ENCODE results near the gene COL4A6. TPM values are rescaled to one million over a fixed set of nuclear protein-coding genes. Genes with fewer than 3 reads are reported as not detected.

Gene COL4A6
- total and polyA plus RNA-seq, 2 of the 4 experiments (the other 2 are of a cell fraction), result 0.36 to 0.74 TPM

DNA sequence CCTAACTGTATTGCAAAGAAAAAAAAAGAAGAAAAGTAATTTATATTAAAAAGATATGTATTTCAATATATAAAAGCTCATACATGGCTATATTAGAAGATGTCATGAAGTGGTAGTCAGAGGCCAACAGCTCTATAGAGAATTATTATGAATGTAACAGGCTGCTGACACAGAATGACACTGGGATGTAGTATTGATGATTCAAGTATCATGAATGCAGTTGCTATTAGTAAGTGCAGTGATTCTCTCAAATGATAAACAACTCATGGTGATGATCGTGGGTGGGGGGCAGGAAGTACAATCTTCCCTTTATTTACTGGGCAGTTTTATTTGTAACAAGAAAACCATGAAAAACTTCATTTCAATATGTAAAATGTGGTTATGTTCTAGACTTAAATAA is 124.6 kb downstream of the COL4A6 start:
- Histone ChIP-seq H4K20me1 (ENCODE audit: insufficient read depth, low read length) (no peaks in the 10 kb centered on the region), H2BK20ac (ENCODE audit: low read depth, low read length) (no peak overlapping the region), H3K4ac (ENCODE audit: low read depth, low read length) (no peak overlapping the region), H3K36me3 (ENCODE audit: control insufficient read depth, insufficient read depth, low read length) (no peaks in the 10 kb centered on the region), H2BK120ac (ENCODE audit: low read depth, low read length) (peak overlapping the region; percentile 70; the same call in 1 of the 2 replicates), H3K56ac (ENCODE audit: extremely low read depth, insufficient read depth, low read length) (no peak overlapping the region), H3K9ac (ENCODE audit: low read depth, low read length) (no peak overlapping the region), H2BK15ac (ENCODE audit: low read depth, low read length) (no peak overlapping the region), H3K27ac (ENCODE audit: insufficient read depth, low read length) (no peak overlapping the region), H4K91ac (ENCODE audit: insufficient read depth, low read depth, low read length) (no peak overlapping the region; the same call in 1 of the 2 replicates), H2AK9ac (replicated peaks; ENCODE audit: low read depth, low read length, poor library complexity) (no peak overlapping the region), H2AFZ (replicated peaks; ENCODE audit: low read length, poor library complexity) (no peak overlapping the region), H3K4me3 (ENCODE audit: insufficient read depth, low read depth, low read length) (no peak overlapping the region), H3K79me1 (ENCODE audit: low read depth in 1 of 2, low read length in 2 of 2) (no peaks in the 10 kb centered on the region), H3K9me3 (ENCODE audit: control insufficient read depth, insufficient read depth, low read length) (no peaks in the 10 kb centered on the region), H3K9me1 (ENCODE audit: insufficient read depth, low read length) (no peaks in the 10 kb centered on the region), H3K4me1 (ENCODE audit: control insufficient read depth, insufficient read depth, low read length) (peaks cover 2% of the 10 kb centered on the region; the same call in 1 of the 2 replicates), H3K14ac (replicated peaks; ENCODE audit: low read depth, low read length) (no peak overlapping the region), H2AK5ac (ENCODE audit: low read depth, low read length) (no peak overlapping the region), H3K27me3 (ENCODE audit: control insufficient read depth, insufficient read depth, low read length) (no peaks in the 10 kb centered on the region; the same call in 1 of the 2 replicates), H2BK5ac (ENCODE audit: low read depth, low read length, poor library complexity, severe bottlenecking) (no peak overlapping the region), H4K8ac (ENCODE audit: low read depth in 2 of 2, low read length in 2 of 2) (no peak overlapping the region), H3K23ac (ENCODE audit: low read depth, low read length) (no peak overlapping the region), H3K4me2 (ENCODE audit: low read depth, low read length) (no peak overlapping the region), H4K5ac (ENCODE audit: low read depth, low read length) (no peak overlapping the region), H3K18ac (ENCODE audit: low read depth, low read length) (no peak overlapping the region)
- ATAC-seq (ENCODE audit: low read depth) (peak; percentile 27; the same call in 1 of the 2 replicates), DNase-seq (peak; percentile 60)
- WGBS, 2 experiments (ENCODE audit: extremely low coverage in 2 of 2, insufficient read length in 1 of 2), result no CpG with 5 or more reads among the region's 1 CpG
- TF ChIP-seq, protein P1, sequence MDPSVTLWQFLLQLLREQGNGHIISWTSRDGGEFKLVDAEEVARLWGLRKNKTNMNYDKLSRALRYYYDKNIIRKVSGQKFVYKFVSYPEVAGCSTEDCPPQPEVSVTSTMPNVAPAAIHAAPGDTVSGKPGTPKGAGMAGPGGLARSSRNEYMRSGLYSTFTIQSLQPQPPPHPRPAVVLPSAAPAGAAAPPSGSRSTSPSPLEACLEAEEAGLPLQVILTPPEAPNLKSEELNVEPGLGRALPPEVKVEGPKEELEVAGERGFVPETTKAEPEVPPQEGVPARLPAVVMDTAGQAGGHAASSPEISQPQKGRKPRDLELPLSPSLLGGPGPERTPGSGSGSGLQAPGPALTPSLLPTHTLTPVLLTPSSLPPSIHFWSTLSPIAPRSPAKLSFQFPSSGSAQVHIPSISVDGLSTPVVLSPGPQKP (IDR thresholded peaks at IDR 0.05; ENCODE audit: borderline replicate concordance, low read depth, low read length), result no peak
- peak; percentile 56 for TF ChIP-seq FOS (IDR thresholded peaks at IDR 0.05; ENCODE audit: low read depth, low read length)
- in situ Hi-C loops (cut with MboI; ENCODE audit: low sequenced_read_pairs) (no loop called here), intact Hi-C loops (cut with micrococcal nuclease) (no loop called here), dilution Hi-C loops (cut with HindIII; ENCODE audit: low sequenced_read_pairs, unreplicated experiment) (no loop called here)
- ChIA-PET CTCF (interaction anchor here (0.6 kb wide), 1 partner anchor 226 kb away, joined by 3 read pairs; no protein-coding TSS in a partner anchor), POLR2A (ENCODE audit: unreplicated experiment) (no interaction called here)
- no TSS peak for BruUV-seq (replicated peaks)
